GM12878 (cell line): ENCODE results near the gene TAGLN. TPM values are rescaled to one million over a fixed set of nuclear protein-coding genes. Genes with fewer than 3 reads are reported as not detected.
A peak's percentile ranks its signal among the peaks of the same experiment; 100 is the strongest.

Source experiments
- BCLAF1 ChIP-seq: fragments of 450-650 bp; IDR thresholded peaks from 2 replicates; pipeline ENCODE4 v1.6.1; 2017; ENCODE audit warnings: antibody characterized with exemption, mild to moderate bottlenecking, moderate library complexity
- BMI1 ChIP-seq: fragments of 450-650 bp; IDR thresholded peaks from 2 replicates; pipeline ENCODE4 v1.6.1; 2016; ENCODE audit warnings: mild to moderate bottlenecking, moderate library complexity, borderline replicate concordance
- CEBPZ ChIP-seq: fragments of 150-350 bp; IDR thresholded peaks from 2 replicates; pipeline ENCODE4 v1.6.1; 2016; ENCODE audit warnings: low read depth, low read length
- IRF3 ChIP-seq: fragments of 450-650 bp; IDR thresholded peaks from 2 replicates; pipeline ENCODE4 v1.6.1; 2014; ENCODE audit warnings: mild to moderate bottlenecking
- PAX5 ChIP-seq: IDR thresholded peaks from 2 replicates; pipeline ENCODE4 v1.6.1; 2011; ENCODE audit warnings: low read depth, low read length, borderline replicate concordance
- PRDM15 ChIP-seq: fragments of 450-650 bp; formaldehyde crosslinking; IDR thresholded peaks from 2 replicates; pipeline ENCODE4 v1.4.0; 2020; ENCODE audit warnings: mild to moderate bottlenecking, moderate library complexity
- REST ChIP-seq: IDR thresholded peaks from 2 replicates; pipeline ENCODE4 v1.6.1; 2012; ENCODE audit warnings: mild to moderate bottlenecking, low read depth, low read length
- SIX5 ChIP-seq: IDR thresholded peaks from 2 replicates; pipeline ENCODE4 v1.6.1; 2011; ENCODE audit warnings: mild to moderate bottlenecking, low read depth, low read length, moderate library complexity; ENCODE audit not compliant: severe bottlenecking
- SREBF2 ChIP-seq: IDR thresholded peaks from 2 replicates; pipeline ENCODE4 v1.6.1; 2012; ENCODE audit warnings: mild to moderate bottlenecking, low read length
- polyA plus RNA-seq, 11 experiments: library from polyadenylated mRNA; depleted of rRNA in 4 of 11; unstranded in 6 of 11; stranded (reverse) in 5 of 11; fragments of >200 nt; fragmentation: Nextera tagmentation in 4 of 11; fragmentation: Illumina TruSeq in 1 of 11; extraction: Ambion mirVana in 4 of 11; extraction: Trizol in 1 of 11; gene quantifications; 1 replicate in 1 of 11; 2 replicates in 10 of 11; pipeline versions ENCODE4 v1.2.1 to v1.2.3, GENCODE V29; 2011 to 2016; ENCODE audit warnings: inconsistent platforms in 2 of 11, missing spikeins in 2 of 11, low read depth in 1 of 11
- total RNA-seq, 4 experiments: library from RNA; depleted of rRNA in 3 of 4; stranded (reverse); fragments of >200 nt in 3 of 4; fragmentation: Illumina TruSeq in 1 of 4; extraction: Trizol in 1 of 4; gene quantifications; 2 replicates each; pipeline versions ENCODE4 v1.2.1 to v1.2.3, GENCODE V29; 2013 to 2021

The TAGLN gene
- total and polyA plus RNA-seq, 10 of the 15 experiments (the other 5 are each of a cell fraction or from before 2014, with no cell fraction given), result 0.26 to 4.6 (median 1.7) TPM

- TF ChIP-seq PRDM15 (CRISPR knock-in tag), result no peak
- no peak for TF ChIP-seq REST
- TF ChIP-seq SIX5, result peak; percentile 6
- TF ChIP-seq BCLAF1, result no peak
- no peak for TF ChIP-seq BMI1
- no peak for TF ChIP-seq CEBPZ
- no peak for TF ChIP-seq IRF3
- peak; percentile 29; the same call in 1 of the 2 replicates for TF ChIP-seq PAX5
- no peak for TF ChIP-seq SREBF2
Observed at GRCh38 chr11:117178210-117179034, 20.7 kb upstream of the TAGLN start, which contains the start of gene SIDT2 (continued).
